Motor neuron (in vitro differentiated cells): Measurements from ENCODE around the gene HIGD1A. TPM values are rescaled to one million over a fixed set of nuclear protein-coding genes. Genes with fewer than 3 reads are reported as not detected.

Experiments
- ATAC-seq, 8 experiments: fragments of 200-7000 bp; cut with Tn5 transposase; replicated peaks in 6 of 8; 2 replicates each; pipeline ENCODE4 v1.8.0; 2021; ENCODE audit warnings: mild to moderate bottlenecking in 8 of 8, moderate library complexity in 8 of 8
- H3K27ac ChIP-seq, 2 donors: fragments of 250-450 bp; sonication (Bioruptor Pico); 2 replicates each; pipeline ENCODE4 v1.9.0; 2021; ENCODE audit warnings: antibody characterized with exemption in 2 of 2, mild to moderate bottlenecking in 2 of 2, moderate library complexity in 1 of 2
- H3K4me1 ChIP-seq, 2 donors: fragments of 250-450 bp; sonication (Bioruptor Pico); replicated peaks in 1 of 2; 2 replicates each; pipeline ENCODE4 v1.6.1; 2021; ENCODE audit warnings: antibody characterized with exemption in 2 of 2, mild to moderate bottlenecking in 2 of 2, moderate library complexity in 1 of 2
- H3K4me3 ChIP-seq, 5 donors: fragments of 250-450 bp; sonication (Bioruptor Pico); 2 replicates each; pipeline ENCODE4 v1.9.0; 2021; ENCODE audit warnings: antibody characterized with exemption in 5 of 5, mild to moderate bottlenecking in 5 of 5, moderate library complexity in 4 of 5
- WGBS, 10 experiments: fragments of 450-650 bp; shearing (Covaris generic); methylation state at CpG; one replicate each; pipeline ENCODE4 v1.0.0; 2022; 5-methylcytosine and 5-hydroxymethylcytosine counted together
- in situ Hi-C, 9 experiments: fragments of 400-800 bp; cut with MboI; loops; one replicate each; pipeline ENCODE4 v1.15.0; 2021; ENCODE audit warnings: low sequenced_read_pairs in 9 of 9, low pct_unique_long_range_greater_than_20kb in 2 of 9; ENCODE audit not compliant: unreplicated experiment in 9 of 9
- total RNA-seq, 8 experiments: library from RNA; unstranded; fragments of 300-600 nt; gene quantifications; 2 replicates each; pipeline versions ENCODE4 v1.2.3 to v1.2.4, GENCODE V29; 2022

The HIGD1A gene
- total RNA-seq, 8 experiments from 2014 or later, result 126 to 236 (median 151) TPM

DNA sequence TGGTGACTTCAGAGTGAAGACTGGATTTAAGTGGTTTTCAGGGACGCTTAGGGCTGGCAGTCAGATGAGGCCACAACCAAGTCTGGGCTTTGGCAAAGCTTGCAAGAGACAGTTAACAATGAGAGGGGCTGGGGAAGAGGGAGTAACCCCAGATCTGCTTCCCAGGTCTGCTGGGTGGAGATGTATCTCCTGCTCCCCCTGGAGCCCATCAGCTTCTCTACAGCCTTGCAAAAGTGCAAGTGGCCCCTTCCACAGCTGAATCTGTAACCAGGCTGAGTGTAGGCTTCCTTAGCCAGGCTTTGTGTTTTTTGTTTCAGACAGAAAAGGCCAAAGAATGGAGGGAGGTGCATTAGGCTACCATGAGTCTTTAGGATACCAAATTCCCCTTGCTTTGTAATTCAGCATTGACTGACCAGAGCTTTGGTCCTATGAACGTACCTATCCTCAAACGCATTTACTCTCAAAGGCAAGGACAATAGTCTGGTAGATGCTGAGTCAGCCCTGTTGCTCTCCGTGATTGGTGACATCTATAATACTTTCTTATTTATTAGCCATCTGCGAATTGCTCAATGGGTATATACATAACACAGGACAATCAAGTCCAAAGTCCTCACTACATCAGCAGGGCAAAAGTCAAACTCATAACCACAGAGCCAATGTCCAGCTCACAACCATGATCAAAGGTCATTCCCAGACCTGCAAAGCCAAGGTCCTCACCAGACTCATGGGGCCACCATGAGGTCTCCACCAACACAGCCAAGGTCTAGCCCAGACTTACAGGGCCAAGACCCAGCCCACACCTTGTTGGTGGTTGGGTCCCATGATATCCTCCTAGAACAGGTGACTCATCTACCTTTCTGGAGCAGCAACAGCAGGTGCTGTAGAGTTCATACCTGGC, 48.4 kb downstream of the HIGD1A start:
- Histone ChIP-seq H3K4me3 (no peak overlapping the region), H3K4me1 (peaks cover 0 to 4% of the 10 kb centered on the region in 2 donors), H3K27ac (no peak overlapping the region)
- peak; percentile 35 to 91 (median 72) for ATAC-seq
- WGBS, 10 experiments, result 0 to 89% (median 60%) methylated on average over 1 to 4 of the region's 5 CpGs; no CpG with 5 or more reads in 2 of the 10 experiments
- in situ Hi-C loops, result no loop called here

GRCh38 chr3:42753757-42754156, 50.5 kb downstream of the HIGD1A start:
- Histone ChIP-seq H3K4me1 (peaks cover 0 to 4% of the 10 kb centered on the region in 2 donors), H3K4me3 (no peak overlapping the region), H3K27ac (no peak overlapping the region)
- ATAC-seq, result no peak
- in situ Hi-C loops, result no loop called here
- 83 to 100% (median 90%) methylated on average over 1 to 3 of the region's 3 CpGs; no CpG with 5 or more reads in 5 of the 10 experiments for WGBS, 10 experiments

- H3K4me1 ChIP-seq, result peaks cover 0 to 4% of the 10 kb centered on the region in 2 donors
- H3K27ac ChIP-seq, result no peak overlapping the region
- no peak for ATAC-seq
- no peak overlapping the region for H3K4me3 ChIP-seq
- in situ Hi-C loops, result no loop called here
- WGBS, 10 experiments, result 60 to 100% (median 87%) methylated on average over 1 to 4 of the region's 4 CpGs; no CpG with 5 or more reads in 1 of the 10 experiments
Measured at GRCh38 chr3:42752961-42753360, 51.3 kb downstream of the HIGD1A start.

- Histone ChIP-seq H3K4me3 (no peak overlapping the region), H3K27ac (no peak overlapping the region), H3K4me1 (peaks cover 0 to 4% of the 10 kb centered on the region in 2 donors)
- WGBS, 10 experiments, result 77 to 100% (median 94%) methylated on average over 1 to 8 of the region's 9 CpGs; no CpG with 5 or more reads in 1 of the 10 experiments
- ATAC-seq, result no peak
- in situ Hi-C loops, result no loop called here
Measured at GRCh38 chr3:42752441-42752840, 51.8 kb downstream of the HIGD1A start.

DNA sequence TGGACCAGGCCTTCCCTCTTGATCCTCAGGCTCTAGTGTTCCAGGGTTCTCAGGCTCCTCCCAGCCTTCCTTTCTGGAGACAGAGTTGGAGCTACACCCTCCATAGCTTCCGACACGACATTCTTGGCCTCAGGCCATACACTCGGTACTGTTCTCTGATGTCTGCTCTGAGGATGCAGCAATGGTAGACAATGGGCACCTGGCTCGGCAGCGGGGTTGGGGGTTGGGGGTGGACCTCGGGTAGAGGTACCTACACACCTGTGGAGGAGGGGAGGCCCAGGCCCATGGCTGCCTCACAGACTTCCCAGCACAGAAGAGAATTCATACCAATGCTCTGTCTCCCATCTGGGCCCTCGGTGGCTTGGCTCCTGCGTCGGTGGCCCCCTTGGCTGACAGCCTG, 52.7 kb downstream of the HIGD1A start:
- 30 to 100% (median 100%) methylated on average over 2 to 3 of the region's 9 CpGs; no CpG with 5 or more reads in 7 of the 10 experiments for WGBS, 10 experiments
- Histone ChIP-seq H3K4me3 (no peak overlapping the region), H3K27ac (no peak overlapping the region), H3K4me1 (peaks cover 0 to 4% of the 10 kb centered on the region in 2 donors)
- ATAC-seq, result peak in 3 of 8 experiments; percentile 37 to 68 (median 59)
- in situ Hi-C loops, result no loop called here

GRCh38 chr3:42750834-42751233, 53.5 kb downstream of the HIGD1A start:
- ATAC-seq, result no peak
- Histone ChIP-seq H3K4me3 (no peak overlapping the region), H3K27ac (no peak overlapping the region), H3K4me1 (peaks cover 0 to 4% of the 10 kb centered on the region in 2 donors)
- 60 to 100% (median 91%) methylated on average over 1 to 7 of the region's 7 CpGs; no CpG with 5 or more reads in 4 of the 10 experiments for WGBS, 10 experiments
- in situ Hi-C loops, result no loop called here

DNA sequence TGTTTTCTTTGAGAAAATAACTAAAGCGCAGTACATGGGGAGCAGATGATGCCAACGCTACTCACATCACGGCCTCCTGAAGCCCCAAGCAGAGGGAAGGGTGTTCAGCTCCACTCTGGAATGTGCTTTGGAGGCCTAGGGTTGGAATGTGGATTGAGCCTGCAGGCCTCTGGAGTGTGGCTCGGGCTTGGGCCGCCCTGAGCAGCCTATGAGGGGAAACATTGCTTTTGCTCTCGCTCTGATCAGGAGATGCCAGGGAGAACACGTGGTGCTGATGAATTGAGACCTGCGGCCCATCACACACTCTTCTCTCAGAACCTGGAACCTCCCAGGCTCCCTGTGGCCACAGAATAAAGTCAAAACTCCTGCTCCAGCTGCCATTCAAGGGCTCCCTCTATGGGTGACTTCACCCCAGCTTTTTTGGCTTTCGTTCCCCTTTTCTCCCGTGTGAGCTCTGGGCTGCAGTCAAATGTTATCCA, 54.5 kb downstream of the HIGD1A start:
- Histone ChIP-seq H3K27ac (no peak overlapping the region), H3K4me1 (no peaks in the 10 kb centered on the region), H3K4me3 (no peak overlapping the region)
- ATAC-seq, result peak in 6 of 8 experiments; percentile 21 to 68 (median 34)
- in situ Hi-C loops, result loop anchor here in 1 of 9 experiments (10.0 kb wide), 1 partner anchor 95 kb away; the partner anchor contains the start of gene ZBTB47
- WGBS, 10 experiments, result 27 to 80% (median 54%) methylated on average over 1 to 5 of the region's 10 CpGs; no CpG with 5 or more reads in 4 of the 10 experiments

- H3K4me3 ChIP-seq, result no peak overlapping the region
- no peak overlapping the region for H3K27ac ChIP-seq
- no peak for ATAC-seq
- in situ Hi-C loops, result loop anchor here in 1 of 9 experiments (10.0 kb wide), 1 partner anchor 94 kb away; the partner anchor contains the start of gene ZBTB47
- H3K4me1 ChIP-seq, result peaks cover 0 to 3% of the 10 kb centered on the region in 2 donors
- 81 to 100% (median 87%) methylated on average over 3 of the region's 10 CpGs; no CpG with 5 or more reads in 7 of the 10 experiments for WGBS, 10 experiments
Measured at GRCh38 chr3:42749025-42749752, 55.1 kb downstream of the HIGD1A start.

DNA sequence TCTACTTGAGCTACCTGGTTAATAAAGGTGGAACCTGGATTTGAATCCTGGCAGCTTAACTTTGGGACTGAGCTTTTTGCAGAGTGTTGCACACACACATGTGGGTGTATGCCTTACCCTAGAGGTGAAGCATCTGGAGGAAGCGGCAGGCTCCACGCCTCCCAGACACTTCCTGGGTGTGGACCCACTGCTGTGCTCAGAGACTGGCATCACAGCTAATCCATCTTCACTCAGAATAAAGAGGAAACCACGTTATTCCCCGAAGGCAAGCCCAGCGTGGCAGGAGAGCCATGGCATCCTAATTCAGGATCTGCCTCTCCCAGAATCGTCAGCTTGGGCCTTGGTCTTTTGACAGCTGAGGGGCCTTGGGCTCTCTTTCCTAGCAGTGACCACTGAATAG, 56.7 kb downstream of the HIGD1A start:
- H3K27ac ChIP-seq, result no peak overlapping the region
- H3K4me1 ChIP-seq, result peaks cover 0 to 5% of the 10 kb centered on the region in 2 donors
- H3K4me3 ChIP-seq, result no peak overlapping the region
- WGBS, 10 experiments, result 0 to 90% (median 57%) methylated on average over 2 to 4 of the region's 6 CpGs; no CpG with 5 or more reads in 2 of the 10 experiments
- in situ Hi-C loops, result loop anchor here in 1 of 9 experiments (10.0 kb wide), 1 partner anchor 93 kb away; the partner anchor contains the start of gene ZBTB47
- peak in 3 of 8 experiments; percentile 41 to 69 (median 52) for ATAC-seq

DNA sequence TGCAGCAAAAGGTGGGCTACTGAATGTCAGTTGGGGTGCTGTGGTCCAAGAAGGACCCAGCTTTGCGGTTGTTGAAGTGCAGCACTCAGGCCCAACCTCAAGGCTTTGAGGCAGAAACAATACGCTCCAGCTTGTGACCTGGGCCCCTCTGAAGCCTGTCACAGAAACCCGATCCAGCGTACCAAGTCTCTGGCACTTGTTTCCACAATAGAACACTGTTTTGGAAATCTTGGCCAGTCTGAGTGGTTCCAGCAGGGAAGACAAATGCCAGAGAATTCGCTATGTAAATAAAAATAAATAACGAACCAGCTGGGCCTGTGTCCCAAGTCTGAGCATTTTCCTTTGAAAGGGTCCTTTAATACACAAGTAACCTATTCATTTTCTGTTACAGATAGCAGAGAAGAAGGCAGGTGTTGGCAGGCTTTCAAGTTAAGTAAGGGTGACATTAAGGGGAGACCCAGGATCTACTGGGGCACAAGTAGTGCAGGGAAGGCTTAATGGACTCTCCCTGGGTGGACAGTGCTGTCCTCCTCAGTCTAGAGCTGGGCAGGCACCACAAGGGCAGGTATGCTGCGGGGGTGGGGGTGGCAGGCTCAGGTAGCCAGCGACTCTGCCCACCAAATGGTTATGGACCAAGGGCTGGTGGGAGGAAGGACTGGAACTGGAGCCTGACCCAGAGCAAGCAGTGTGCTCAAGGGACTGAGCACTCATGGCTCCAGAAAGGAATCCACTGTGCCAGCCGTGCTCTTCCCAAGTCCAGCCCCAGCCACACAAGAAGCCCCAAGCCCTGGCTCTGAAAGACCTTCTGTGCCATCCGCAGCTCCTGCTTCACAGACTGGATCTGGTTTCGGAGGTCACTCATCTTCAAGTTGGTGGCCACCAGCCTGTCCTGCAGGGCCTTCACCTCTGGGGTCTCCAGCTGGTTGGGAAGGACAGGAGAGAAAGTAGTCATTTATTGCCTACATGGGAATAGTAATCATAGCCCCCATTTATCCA, 57.5 kb downstream of the HIGD1A start:
- 40 to 100% (median 62%) methylated on average over 2 to 7 of the region's 11 CpGs; no CpG with 5 or more reads in 2 of the 10 experiments for WGBS, 10 experiments
- in situ Hi-C loops, result loop anchor here in 1 of 9 experiments (10.0 kb wide), 1 partner anchor 92 kb away; the partner anchor contains the start of gene ZBTB47
- no peak overlapping the region for H3K4me3 ChIP-seq
- peak in 1 of 8 experiments; percentile 61 for ATAC-seq
- peaks cover 0 to 5% of the 10 kb centered on the region in 2 donors for H3K4me1 ChIP-seq
- no peak overlapping the region for H3K27ac ChIP-seq

GRCh38 chr3:42745776-42746454, 58.4 kb downstream of the HIGD1A start:
- in situ Hi-C loops, result loop anchor here in 1 of 9 experiments (10.0 kb wide), 1 partner anchor 91 kb away; the partner anchor contains the start of gene ZBTB47
- Histone ChIP-seq H3K27ac (no peak overlapping the region), H3K4me1 (peaks cover 0 to 5% of the 10 kb centered on the region in 2 donors), H3K4me3 (no peak overlapping the region)
- no peak for ATAC-seq
- WGBS, 10 experiments, result 30 to 100% (median 90%) methylated on average over 1 to 6 of the region's 8 CpGs; no CpG with 5 or more reads in 1 of the 10 experiments
